IPS-NIHi7 (cell line): ENCODE measurements around the gene CA14.
"Not testable (repeated sequence)": the region's sequence is repeated elsewhere in the genome, so short reads cannot be mapped to it uniquely, and the experiment has no call there.

ENCODE experiments used
- DNase-seq: peaks from one replicate; pipeline ENCODE4 v3.0.0; 2012; ENCODE audit warnings: mixed read lengths; ENCODE audit errors: extremely low spot score

The CA14 gene

DNA sequence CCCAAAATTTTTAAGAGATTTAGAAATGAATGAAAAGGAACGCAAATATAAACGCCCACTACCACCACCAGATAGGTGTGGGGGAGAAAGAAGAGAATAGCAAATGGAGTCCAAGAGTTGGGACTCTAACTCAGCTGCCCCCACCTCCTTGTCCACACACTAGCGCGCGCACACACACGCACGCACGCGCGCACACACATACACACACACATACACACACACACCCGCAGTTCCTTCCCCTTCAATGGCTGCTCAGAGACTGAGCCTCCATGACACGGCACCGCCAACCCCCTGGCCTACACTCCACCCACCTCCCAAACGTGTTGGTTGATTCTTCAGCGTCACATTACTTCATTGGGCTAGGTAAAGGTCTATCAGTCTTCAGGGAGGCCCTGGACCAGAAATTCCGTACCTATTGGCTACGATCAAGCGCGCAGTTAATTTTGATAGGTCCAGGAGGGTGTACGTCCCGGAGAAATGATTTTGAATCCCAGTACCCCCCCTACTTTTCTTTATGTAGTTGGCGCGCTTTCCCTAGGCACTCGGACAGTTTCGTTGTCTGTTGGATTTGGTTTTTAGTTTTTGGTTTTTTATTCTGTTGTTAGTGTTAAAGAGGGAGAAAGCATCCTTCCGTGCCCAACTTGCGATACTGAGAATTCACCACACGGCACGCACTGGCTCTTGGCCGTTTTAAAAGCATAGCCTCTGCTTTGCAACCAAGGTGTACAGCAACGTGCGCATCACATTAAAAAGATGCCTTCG is 21.5 kb upstream of the CA14 start, which contains the start of gene ANP32E:
Gene ANP32E (minus strand): TSS at position 261 of the 762 bp plus-strand sequence. CDS start 326 bp downstream, outside the sequence.
- peak; percentile 97 for DNase-seq

DNA sequence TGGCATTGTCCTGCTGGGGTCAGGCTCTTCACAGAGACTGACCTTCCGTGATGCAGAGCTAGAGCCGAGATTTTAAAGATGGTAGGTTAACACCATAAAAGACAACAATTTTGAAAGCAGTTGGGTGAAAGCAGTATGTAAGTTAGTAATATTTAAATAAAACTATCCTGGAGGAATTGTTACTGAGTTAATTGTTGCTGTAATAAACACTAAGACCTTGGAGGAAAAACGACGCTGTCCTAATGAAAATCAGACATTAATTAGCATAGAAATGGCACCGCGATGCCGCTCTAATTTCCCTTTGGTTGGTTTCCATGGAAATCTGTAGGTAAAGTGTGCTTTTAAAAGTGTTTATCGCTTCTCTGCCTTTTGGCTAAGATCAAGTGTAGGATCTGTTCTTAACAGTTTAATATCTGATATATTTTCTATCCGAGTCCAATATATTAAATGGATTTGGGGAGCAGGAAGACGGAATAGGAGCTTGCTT is 20.9 kb upstream of the CA14 start:
- DNase-seq = no peak

DNA sequence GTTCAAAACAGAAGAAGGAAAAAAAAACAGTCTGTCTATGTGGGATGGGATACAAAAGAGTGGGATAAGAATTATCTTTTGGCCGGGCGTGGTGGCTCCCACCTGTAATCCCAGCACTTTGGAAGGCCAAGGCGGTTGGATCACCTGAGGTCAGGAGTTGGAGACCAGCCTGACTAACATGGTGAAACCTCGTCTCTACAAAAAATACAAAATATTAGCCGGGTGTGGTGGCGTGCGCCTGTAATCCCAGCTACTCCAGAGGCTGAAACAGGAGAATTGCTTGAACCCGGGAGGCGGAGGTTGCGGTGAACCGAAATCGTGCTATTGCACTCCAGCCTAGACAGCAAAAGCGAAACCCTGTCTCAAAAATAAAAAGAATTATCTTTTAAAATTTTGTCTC is 20.4 kb upstream of the CA14 start:
- not testable (repeated sequence) for DNase-seq

DNA sequence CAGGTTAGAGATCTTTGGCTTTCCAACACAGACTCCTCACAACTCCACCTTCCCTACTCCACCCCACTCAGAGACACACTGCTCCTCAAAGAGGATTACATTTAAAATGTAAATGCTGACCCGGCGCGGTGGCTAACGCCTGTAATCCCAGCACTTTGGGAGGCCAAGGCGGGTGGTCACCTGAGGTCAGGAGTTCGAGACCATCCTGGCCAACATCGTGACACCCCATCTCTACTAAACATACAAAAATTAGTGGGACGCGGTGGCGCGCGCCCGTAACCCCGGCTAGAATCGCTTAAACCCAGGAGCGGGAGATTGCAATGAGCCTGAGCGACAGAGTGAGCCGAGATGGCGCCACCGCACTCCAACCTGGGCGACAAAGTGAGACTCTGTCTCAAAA is 19.8 kb upstream of the CA14 start:
- no peak for DNase-seq

DNA sequence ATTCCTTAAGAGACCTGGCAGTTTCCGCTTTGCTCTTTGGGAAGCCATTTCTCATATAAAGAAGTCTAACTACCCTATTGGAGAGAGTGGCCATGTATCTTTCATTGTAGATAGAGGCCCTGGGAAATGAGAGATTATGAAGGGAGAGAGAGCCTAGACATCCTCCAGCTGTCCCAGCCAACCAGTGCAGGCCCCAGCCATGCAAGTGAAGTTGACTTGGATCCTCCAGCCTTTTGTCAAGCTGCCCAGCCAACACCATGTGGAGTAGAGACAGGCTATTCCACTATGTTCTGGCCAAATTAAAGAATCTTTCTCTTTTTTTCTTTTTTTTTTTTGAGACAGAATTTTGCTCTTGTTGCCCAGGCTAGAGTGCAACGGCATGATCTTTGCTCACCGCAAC is 14.6 kb upstream of the CA14 start:
- no peak for DNase-seq

DNA sequence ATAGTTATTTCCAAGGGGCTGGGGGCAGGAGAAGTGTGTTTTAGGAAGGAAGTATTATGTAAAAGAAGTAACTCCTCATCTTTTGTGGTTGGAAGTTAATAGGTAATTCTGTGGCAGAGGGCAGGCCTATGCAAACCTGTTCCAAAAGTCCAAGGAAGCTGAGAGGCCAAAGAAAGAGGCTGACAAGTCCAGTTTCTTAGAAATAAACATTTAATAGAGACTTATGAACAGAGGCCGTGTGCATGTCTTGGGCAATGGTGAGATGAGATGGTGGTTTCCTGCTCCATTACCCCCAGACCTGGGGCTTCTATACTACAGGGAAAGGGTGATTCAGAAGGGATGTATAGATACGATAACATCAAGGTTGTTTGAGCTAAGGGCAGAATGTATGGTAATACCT is 7.6 kb upstream of the CA14 start:
- no peak for DNase-seq

DNA sequence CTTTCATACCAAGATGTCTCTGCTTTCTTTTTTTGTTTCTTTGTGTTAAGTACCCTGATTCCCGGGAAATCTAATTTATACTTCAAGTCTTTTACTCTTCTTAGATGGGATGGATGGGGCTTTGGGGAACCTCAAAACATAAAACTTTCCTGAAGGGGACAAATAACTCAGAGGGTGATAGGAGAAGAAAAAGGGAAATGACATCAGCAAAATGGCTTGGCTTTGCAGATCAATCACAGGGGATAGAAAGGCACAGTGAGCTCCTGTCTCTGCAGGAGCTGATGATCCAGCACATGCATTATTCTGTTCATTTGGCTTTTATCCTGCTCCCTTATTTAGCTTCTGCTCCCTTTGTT is 1.4 kb upstream of the CA14 start:
- no peak for DNase-seq

DNA sequence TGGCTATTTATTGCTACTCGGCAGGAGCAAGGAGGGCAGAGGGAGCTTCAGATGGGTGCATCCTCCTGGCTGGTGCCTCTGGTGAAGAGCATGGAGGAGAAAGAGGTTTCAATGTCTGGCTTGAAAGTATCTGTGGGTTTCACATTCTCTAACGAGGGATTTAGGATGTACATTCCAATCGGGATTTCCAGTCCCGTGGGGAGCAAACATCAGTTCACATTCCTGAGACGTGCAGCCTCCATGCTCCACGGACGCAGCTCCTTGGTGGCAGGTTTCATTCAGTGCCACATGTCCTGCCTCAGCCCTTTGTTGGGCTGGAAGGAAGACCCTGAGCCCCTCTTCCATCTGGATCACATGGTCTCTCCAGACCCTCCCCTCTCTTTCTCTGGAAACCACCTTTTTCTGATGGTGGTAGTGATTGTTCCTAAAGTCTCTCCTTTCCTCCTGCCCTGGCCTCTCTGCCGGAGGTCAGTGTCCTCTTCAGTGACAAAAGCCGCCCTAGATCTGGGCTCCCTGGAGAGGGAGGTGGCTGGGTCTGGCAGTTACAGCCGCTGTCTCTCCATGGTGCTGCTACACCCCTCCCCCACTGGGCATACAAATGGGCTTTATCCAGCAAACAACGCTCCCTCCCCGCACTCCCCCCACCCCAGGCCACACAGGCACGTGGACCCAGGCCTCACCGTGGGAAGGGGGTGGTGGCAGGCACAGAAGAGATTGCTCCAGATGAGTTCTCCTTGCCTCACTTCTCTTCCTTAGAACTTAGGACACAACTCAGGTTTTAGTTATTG is 826 bp upstream of the CA14 start:
- no peak for DNase-seq

DNA sequence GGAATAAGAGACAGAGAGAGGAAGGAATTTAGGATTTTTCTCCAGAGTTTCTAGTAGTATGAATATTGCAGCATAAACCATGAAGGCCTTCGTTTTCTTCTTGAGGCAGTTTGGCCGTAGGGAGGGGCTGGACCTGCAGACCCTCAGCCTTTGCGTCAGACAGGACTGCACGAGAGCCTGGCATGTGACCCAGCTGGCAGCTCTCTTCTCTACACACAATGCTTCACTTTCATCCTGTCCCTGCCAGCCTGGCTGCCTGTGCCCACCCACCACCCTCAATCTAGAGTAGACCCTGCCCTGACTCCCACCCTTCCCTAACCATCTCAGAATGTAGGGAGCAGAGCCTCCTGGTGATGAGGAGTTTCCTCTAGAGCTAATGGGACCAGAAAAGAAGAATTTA is 1.6 kb downstream of the CA14 start:
- no peak for DNase-seq

DNA sequence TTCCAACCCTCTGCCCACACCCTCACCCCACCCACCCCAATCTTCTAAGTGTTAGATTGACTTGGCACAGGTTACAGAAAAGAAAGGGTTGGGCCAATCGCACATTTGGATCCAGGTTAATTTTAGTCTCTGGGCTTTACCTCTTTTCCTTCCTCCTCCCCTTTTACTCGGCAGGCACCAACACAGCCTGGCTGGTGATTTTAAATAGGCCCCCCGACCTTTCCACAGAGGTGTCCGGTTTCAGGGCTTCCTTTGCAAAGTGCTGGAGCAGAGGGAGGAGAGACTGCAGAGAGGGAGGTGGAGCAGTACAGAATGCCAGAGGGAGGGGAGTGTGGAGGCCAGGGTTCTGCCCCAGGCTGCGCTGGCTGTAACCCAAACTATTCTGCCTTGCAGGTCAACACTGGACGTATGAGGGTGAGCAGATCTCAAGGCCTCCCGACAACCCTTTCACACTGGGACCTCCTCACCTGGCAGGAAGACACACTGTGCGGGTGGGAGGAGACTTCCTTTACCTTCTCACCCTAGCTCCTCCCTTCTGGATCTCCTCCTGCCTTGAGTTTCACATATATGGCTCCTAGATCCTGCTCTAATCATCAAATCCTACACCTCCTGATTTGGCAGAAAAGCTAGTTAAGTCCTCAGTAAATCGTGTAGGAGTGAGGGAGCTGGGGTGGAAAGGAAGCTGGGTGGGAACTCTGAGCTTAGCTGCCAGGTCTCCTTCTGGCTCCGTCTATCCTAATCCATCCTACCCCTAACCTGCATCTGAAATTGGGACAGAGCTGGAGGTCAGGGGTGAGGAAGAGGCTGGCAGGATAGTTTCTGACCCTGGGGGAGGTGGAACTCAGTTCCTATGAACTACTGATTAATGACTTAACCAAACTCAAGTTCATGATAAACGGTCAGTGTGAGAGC is 2.4 kb downstream of the CA14 start:
- peak; percentile 78 for DNase-seq

DNA sequence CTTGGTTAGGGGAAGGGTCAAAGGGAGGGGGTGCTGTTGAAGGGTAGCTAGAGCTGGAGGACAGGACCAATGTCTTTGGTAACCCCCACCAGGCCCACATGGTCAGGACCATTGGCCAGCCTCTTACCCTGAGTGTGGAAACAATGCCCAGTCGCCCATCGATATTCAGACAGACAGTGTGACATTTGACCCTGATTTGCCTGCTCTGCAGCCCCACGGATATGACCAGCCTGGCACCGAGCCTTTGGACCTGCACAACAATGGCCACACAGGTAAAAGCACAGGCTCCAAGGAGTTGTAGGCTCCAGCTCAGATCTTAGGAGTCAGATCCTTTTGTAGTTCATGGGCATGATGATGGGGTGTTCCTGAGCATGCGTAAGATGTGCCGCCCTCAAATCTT is 3.8 kb downstream of the CA14 start:
- DNase-seq = no peak

DNA sequence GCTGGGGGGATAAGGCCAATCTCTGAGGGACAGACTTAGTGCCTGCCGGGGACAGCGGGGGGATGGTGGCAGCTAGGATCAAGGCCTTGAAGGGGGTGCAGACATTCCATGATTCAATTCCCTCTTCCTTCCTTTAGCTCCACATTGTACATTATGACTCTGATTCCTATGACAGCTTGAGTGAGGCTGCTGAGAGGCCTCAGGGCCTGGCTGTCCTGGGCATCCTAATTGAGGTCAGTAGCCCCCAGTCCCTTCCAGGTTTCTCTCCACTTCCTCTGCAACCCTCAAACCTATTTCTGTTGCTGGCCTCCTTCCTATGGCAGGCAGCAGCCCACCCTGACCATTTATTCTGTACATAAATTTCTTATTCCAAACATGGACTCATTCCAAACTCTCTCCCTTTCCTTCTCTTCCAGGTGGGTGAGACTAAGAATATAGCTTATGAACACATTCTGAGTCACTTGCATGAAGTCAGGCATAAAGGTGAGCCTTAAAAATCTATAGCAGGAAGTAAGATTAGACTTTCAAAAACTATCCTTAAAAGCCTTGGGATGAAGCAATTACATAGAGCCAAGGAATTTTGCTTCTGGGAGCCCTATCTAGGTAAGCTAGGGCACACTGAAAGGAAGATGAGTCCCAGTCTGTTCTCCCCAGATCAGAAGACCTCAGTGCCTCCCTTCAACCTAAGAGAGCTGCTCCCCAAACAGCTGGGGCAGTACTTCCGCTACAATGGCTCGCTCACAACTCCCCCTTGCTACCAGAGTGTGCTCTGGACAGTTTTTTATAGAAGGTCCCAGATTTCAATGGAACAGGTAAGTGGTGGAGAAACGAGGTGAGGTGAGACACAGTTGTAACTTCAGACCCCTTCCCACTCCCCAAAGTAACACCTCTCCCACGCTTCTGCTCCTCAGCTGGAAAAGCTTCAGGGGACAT is 5.1 kb downstream of the CA14 start:
- DNase-seq = no peak

DNA sequence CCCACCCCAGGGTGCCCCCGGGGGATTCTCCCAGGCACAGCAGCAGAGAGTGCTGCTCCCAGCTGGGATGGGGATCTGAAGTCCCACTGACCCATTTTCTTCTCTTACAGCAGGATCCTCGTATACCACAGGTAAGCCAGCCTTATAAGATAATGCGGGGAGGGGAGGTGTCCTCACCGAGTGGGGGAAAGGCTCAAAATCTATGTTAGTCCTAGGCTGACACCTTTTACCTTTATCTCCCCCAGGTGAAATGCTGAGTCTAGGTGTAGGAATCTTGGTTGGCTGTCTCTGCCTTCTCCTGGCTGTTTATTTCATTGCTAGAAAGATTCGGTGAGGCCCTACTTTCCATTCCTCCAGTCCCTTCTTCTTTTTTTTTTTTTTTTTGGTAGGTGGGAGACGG is 6.0 kb downstream of the CA14 start:
- DNase-seq = no peak

DNA sequence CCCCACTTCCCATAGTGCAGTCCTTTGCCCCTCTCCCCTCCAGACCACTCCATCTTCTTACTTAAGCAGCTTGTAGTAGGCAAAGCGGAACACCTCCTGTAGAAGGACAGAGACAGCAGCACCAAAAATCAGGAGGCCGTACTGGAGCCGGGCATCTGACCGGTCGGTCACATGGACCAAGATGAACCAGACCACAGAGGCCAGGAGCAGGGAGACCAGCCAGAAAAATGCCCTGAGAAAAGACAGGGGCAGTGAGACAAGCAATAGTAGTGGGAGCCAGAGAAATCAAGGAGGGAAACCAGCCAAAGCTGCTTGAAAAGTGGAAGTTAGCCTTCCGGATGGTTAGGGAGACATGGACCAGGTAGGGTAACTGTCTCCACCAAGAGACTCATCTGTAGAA is 10.3 kb downstream of the CA14 start:
- DNase-seq = no peak

DNA sequence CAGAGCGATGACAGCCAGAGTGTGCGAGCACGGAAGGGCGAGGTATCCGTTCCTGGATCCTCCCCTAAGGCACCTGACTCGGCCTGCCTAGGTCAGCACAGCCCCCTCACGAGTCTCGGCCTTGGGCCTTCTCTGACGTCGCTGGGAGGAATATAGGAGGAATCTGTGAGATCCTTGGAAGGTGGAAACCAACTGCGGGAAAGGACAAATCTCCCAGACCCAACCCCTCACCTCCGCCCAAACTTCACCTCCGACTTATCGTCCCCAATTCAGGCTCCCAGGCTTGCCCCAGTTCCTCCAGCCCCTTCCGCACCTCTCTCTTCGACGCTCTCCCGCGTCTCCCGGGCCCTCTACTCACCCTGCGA is 10.7 kb downstream of the CA14 start:
- no peak for DNase-seq

DNA sequence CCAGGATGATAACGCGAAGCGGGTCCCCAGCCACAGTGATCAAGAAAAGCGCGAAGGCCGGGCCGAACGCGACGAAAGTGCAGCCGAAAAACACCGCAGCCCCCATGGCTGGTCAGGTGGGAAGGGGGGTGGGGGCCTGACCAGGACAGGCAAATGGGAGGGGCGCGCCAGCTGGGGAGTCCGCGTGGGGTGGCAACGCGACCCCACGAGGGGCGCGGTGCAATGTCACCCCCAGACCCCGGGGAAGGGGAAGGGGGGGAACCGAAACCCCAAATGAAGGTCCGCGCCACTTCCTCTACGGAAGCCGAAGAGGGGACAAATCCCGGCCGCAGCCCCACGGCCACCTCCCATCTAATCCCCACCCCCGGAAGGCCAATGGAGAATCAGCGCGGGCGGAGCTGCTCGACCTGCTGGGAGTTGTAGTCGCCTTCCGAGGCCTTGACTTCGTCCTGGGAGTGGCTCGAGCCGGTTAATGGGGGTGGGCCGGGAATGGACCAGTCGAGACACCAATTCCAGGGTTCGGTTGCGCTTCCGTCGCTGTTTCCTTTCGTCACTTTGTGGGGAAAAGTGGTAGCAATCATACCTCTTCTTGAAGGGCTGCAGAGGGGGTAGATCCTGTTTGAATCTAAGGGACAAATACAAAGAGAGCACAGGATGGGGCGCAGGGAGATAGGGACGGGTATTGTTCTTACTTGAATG is 11.3 kb downstream of the CA14 start, which contains the start of gene APH1A:
Gene APH1A (minus strand): TSS at position 312 of the 699 bp plus-strand sequence. CDS start 206 bp downstream, at position 106.
- peak; percentile 99 for DNase-seq

DNA sequence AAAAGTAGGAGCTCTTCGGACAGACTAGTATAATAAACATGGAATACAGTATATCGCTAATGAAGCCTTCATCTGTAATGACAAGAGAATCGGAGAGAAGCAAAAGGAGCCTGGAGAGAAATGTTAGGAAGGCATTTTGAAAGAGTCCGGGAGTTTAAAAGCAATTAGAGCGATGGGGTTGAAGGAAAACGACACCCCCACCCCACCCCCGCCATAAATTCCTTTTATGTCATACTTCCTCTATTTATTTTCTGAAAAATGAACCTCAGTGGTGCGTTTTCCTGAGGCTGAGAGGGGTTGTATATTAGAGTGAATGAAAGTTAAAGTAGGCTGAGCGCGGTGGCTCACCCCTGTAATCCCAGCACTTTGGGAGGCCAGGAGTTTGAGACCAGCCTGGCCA is 11.9 kb downstream of the CA14 start:
- DNase-seq = no peak

DNA sequence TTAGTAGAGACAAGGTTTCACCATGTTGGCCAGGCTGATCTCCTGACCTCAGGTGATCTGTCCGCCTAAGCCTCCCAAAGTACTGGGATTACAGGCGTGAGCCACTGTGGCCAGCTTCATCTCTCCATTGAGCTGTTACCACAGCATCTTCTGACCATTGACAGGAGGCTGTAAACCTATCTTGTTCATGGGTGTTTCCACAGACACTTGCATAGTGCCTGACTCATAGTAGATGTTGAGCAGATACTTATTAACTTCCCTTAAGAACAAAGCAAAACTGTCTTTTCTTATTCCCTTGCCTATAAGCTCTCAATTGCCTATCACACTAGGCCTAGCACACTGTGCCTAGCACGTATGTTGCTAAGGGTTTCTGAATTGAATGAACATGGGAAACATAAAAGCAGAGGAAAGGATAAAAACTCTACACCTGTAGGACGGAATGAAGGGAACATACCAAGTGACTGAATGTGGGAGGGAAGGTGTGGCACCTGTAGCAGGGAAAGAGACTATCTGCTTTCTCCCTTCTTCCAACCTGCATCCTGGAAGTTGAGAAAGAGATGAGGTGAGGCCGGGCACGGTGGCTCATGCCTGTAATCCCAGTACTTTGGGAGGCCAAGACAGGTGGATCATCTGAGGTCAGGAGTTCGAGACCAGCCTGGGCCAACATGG is 13.9 kb downstream of the CA14 start:
- DNase-seq = no peak

DNA sequence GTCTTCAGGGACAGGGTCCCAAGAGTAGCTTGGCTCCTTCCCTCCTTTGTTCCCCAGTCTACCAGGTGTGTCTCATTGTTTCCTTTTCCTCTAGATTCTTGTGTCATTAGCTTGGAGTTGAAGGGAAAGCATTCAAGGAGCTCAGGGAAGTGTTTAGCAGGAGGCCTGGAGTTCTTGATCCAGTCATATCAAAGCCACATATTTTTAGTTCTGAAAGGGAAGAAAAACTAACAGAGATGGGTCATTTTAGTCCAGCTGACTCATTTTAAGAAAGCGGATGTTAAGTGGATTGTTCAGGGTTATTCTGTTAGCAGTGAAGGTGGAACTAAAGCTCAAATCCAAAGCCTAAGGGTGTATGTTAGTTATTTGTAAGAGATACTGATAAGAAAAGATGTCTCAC is 15.7 kb downstream of the CA14 start:
- DNase-seq = no peak
